Gastrocnemius medialis (tissue), 4 donors: ENCODE results near the gene FLNB. TPM values are rescaled to one million over a fixed set of nuclear protein-coding genes. Genes with fewer than 3 reads are reported as not detected.

ENCODE experiments used
- ATAC-seq, 2 donors: fragments of 150-250 bp; one replicate each; pipeline ENCODE4 v1.9.1; 2016
- DNase-seq, 2 donors: peaks; one replicate each; pipeline ENCODE4 v3.0.0-alpha.2; 2019
- H3K27ac ChIP-seq, 4 donors: fragments of 200-600 bp; sonication (generic); 1 replicate in 1 of 4; 2 replicates in 3 of 4; pipeline ENCODE4 v1.5.1; 2016 to 2018; ENCODE audit warnings: mild to moderate bottlenecking in 2 of 4, moderate library complexity in 1 of 4
- H3K27me3 ChIP-seq, 3 donors: fragments of 200-600 bp; sonication (generic) in 2 of 3; 1 replicate in 1 of 3; 2 replicates in 2 of 3; pipeline versions ENCODE4 v1.5.1 to v1.6.0; 2016 to 2019; ENCODE audit warnings: mild to moderate bottlenecking in 1 of 3, moderate library complexity in 1 of 3
- H3K36me3 ChIP-seq, 2 donors: fragments of 200-600 bp; sonication (generic) in 1 of 2; one replicate each; pipeline ENCODE4 v1.5.1; 2017 to 2018
- H3K4me1 ChIP-seq, 2 donors: fragments of 200-600 bp; sonication (generic) in 1 of 2; one replicate each; pipeline ENCODE4 v1.5.1; 2016 to 2017; ENCODE audit warnings: mild to moderate bottlenecking in 2 of 2
- H3K4me3 ChIP-seq, 4 donors: fragments of 200-600 bp; sonication (generic) in 3 of 4; 1 replicate in 1 of 4; 2 replicates in 3 of 4; pipeline ENCODE4 v1.5.1; 2016 to 2019; ENCODE audit warnings: mild to moderate bottlenecking in 2 of 4
- H3K9me3 ChIP-seq, 3 donors: fragments of 200-600 bp; sonication (generic) in 2 of 3; 1 replicate in 1 of 3; 2 replicates in 2 of 3; pipeline ENCODE4 v1.5.1; 2016 to 2019
- CTCF ChIP-seq, 5 experiments: fragments of 450-650 bp in 3 of 5; fragments of 200-600 bp in 2 of 5; sonication (generic) in 2 of 5; IDR thresholded peaks in 4 of 5; conservative IDR thresholded peaks in 1 of 5; 1 replicate in 4 of 5; 2 replicates in 1 of 5; pipeline ENCODE4 v1.5.1; 2016 to 2019; ENCODE audit warnings: antibody characterized with exemption in 5 of 5, mild to moderate bottlenecking in 3 of 5, moderate library complexity in 3 of 5
- POLR2A ChIP-seq, 2 donors: fragments of 450-650 bp; IDR thresholded peaks; one replicate each; pipeline ENCODE4 v1.6.1; 2017; ENCODE audit warnings: antibody characterized with exemption in 2 of 2, mild to moderate bottlenecking in 2 of 2, moderate library complexity in 2 of 2
- in situ Hi-C, 4 donors: fragments of 200-750 bp; cut with MboI; loops; one replicate each; pipeline versions ENCODE4 v1.15.0 to v1.8.0; 2017; ENCODE audit warnings: low sequenced_read_pairs in 4 of 4
- intact Hi-C: fragments of 100-400 bp; cut with DNase I; formaldehyde crosslinking; loops from one replicate; pipeline ENCODE4 v1.15.1; 2023; ENCODE audit warnings: low total_unique reads
- total RNA-seq, 4 donors: library from RNA; depleted of rRNA; stranded (reverse); fragments of >200 nt; gene quantifications; one replicate each; pipeline versions ENCODE4 v1.1.0 to v1.2.3, GENCODE V29; 2016

The FLNB gene
- total RNA-seq, 4 donors from 2014 or later, result 10.9 to 21.5 (median 12.0) TPM

- Histone ChIP-seq H3K4me3 (no peak overlapping the region), H3K27ac (peak overlapping the region; percentile 24 to 54 (median 44)), H3K36me3 (no peaks in the 10 kb centered on the region), H3K27me3 (no peaks in the 10 kb centered on the region), H3K4me1 (peaks cover 0 to 23% of the 10 kb centered on the region in 2 donors), H3K9me3 (no peaks in the 10 kb centered on the region)
- intact Hi-C loops, result no loop called here
- TF ChIP-seq POLR2A (IDR thresholded peaks at IDR 0.05) (no peak), CTCF (IDR thresholded peaks at IDR 0.05 in 4 of 5, conservative IDR thresholded peaks at IDR 0.05 in 1 of 5) (no peak)
- no peak for ATAC-seq
- no peak for DNase-seq
- in situ Hi-C loops, result no loop called here
These were observed 33.1 kb downstream of the FLNB start for GRCh38 chr3:58041182-58041825.

- H3K27me3 ChIP-seq, result no peaks in the 10 kb centered on the region
- in situ Hi-C loops, result no loop called here
- ATAC-seq (no peak), DNase-seq (no peak)
- H3K4me1 ChIP-seq, result peaks cover 0 to 23% of the 10 kb centered on the region in 2 donors
- H3K4me3 ChIP-seq, result no peak overlapping the region
- intact Hi-C loops, result no loop called here
- H3K36me3 ChIP-seq, result no peaks in the 10 kb centered on the region
- H3K27ac ChIP-seq, result peak overlapping the region; percentile 24 to 54 (median 36)
- no peaks in the 10 kb centered on the region for H3K9me3 ChIP-seq
- no peak for TF ChIP-seq CTCF (IDR thresholded peaks at IDR 0.05 in 4 of 5, conservative IDR thresholded peaks at IDR 0.05 in 1 of 5)
These were observed 33.7 kb downstream of the FLNB start for GRCh38 chr3:58041826-58042324.

GRCh38 chr3:58042947-58043707 lies 34.9 kb downstream of the FLNB start:
- no peak for ATAC-seq
- in situ Hi-C loops (no loop called here), intact Hi-C loops (no loop called here)
- Histone ChIP-seq H3K9me3 (no peaks in the 10 kb centered on the region), H3K27me3 (no peaks in the 10 kb centered on the region), H3K4me1 (peaks cover 5 to 23% of the 10 kb centered on the region in 2 donors), H3K27ac (peak overlapping the region in 3 of 4 donors; percentile 52 to 74 (median 58)), H3K36me3 (no peaks in the 10 kb centered on the region), H3K4me3 (no peak overlapping the region)
- TF ChIP-seq CTCF (IDR thresholded peaks at IDR 0.05 in 4 of 5, conservative IDR thresholded peaks at IDR 0.05 in 1 of 5) (no peak), POLR2A (IDR thresholded peaks at IDR 0.05) (no peak)
- DNase-seq, result no peak

- ATAC-seq (no peak), DNase-seq (no peak)
- no peaks in the 10 kb centered on the region for H3K27me3 ChIP-seq
- no peak overlapping the region for H3K4me3 ChIP-seq
- no peaks in the 10 kb centered on the region for H3K9me3 ChIP-seq
- intact Hi-C loops, result no loop called here
- H3K36me3 ChIP-seq, result no peaks in the 10 kb centered on the region
- peaks cover 6 to 28% of the 10 kb centered on the region in 2 donors for H3K4me1 ChIP-seq
- TF ChIP-seq CTCF (IDR thresholded peaks at IDR 0.05 in 4 of 5, conservative IDR thresholded peaks at IDR 0.05 in 1 of 5) (no peak), POLR2A (IDR thresholded peaks at IDR 0.05) (no peak)
- H3K27ac ChIP-seq, result peak overlapping the region in 3 of 4 donors; percentile 52 to 74 (median 58)
- in situ Hi-C loops, result no loop called here
These were observed 35.7 kb downstream of the FLNB start for GRCh38 chr3:58043933-58044332.
